Activated CD8-positive, alpha-beta T cell treated with anti-CD3 and anti-CD28 coated beads, Interleukin-2, amount 10 ng/mL, durations not matched to agents 7 days and 5 days (primary cell): Measurements from ENCODE around the gene DNASE1L3. TPM values are rescaled to one million over a fixed set of nuclear protein-coding genes. Genes with fewer than 3 reads are reported as not detected.

Source experiments
- ATAC-seq: fragments of 150-1000 bp; cut with Tn5 transposase; one replicate; pipeline ENCODE4 v1.10.0; 2021; ENCODE audit warnings: moderate library complexity
- CTCF ChIA-PET: fragments of 350-600 bp; sonication (Branson Sonifier 250); formaldehyde crosslinking; loops from one replicate; lab custom pipeline; 2021; ENCODE audit warnings: antibody characterized with exemption; lab: Charles Lee
- POLR2A ChIA-PET: fragments of 350-600 bp; sonication (Branson Sonifier 250); formaldehyde crosslinking; loops from one replicate; lab custom pipeline; 2021; ENCODE audit warnings: antibody characterized with exemption; lab: Charles Lee
- DNase-seq: peaks from one replicate; pipeline ENCODE4 v3.0.0-alpha.2; 2020
- H3K27ac Mint-ChIP-seq: one replicate; pipeline ENCODE4 v1.8.0; 2021; ENCODE audit warnings: mild to moderate bottlenecking, mixed read lengths
- H3K27me3 Mint-ChIP-seq: one replicate; pipeline ENCODE4 v1.8.0; 2021; ENCODE audit warnings: low read depth, mixed read lengths
- H3K36me3 Mint-ChIP-seq: one replicate; pipeline ENCODE4 v1.8.0; 2021; ENCODE audit warnings: low read depth, mixed read lengths
- H3K4me1 Mint-ChIP-seq: one replicate; pipeline ENCODE4 v1.8.0; 2021; ENCODE audit warnings: low read depth, mixed read lengths
- H3K4me3 Mint-ChIP-seq: one replicate; pipeline ENCODE4 v1.8.0; 2021; ENCODE audit warnings: mild to moderate bottlenecking, mixed read lengths
- H3K9me3 Mint-ChIP-seq: one replicate; pipeline ENCODE4 v1.8.0; 2022; ENCODE audit warnings: mixed read lengths; ENCODE audit not compliant: insufficient read depth
- total RNA-seq, 2 experiments: library from RNA; stranded (reverse); gene quantifications; one replicate each; pipeline ENCODE4 v1.2.3, GENCODE V29; 2021

Gene DNASE1L3
- total RNA-seq, 2 experiments from 2014 or later, result not detected

DNA sequence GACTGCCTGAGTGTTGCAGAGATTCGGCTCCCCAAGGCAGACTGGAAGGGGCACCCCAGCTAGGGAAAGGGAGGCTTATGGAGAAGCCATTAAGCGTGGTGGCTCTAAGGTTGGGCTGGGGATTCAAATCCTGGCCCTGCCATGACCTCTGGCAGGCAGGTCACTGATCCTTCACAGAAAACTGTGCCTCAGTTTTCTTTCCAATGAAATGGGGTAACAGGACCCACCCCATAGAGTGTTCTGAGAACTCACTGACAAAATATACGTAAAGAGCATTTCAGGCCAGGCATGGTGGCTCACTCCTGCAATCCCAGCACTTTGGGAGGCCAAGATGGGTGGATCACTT lies 34.6 kb downstream of the DNASE1L3 start:
- CTCF ChIA-PET, result interaction anchor here (0.9 to 1.3 kb wide), 2 partner anchors 11 to 168 kb away, joined by 3 to 4 read pairs; no protein-coding TSS in a partner anchor
- Mint-ChIP-seq H3K4me1 (peaks cover 20% of the 10 kb centered on the region), H3K36me3 (no peaks in the 10 kb centered on the region)

DNA sequence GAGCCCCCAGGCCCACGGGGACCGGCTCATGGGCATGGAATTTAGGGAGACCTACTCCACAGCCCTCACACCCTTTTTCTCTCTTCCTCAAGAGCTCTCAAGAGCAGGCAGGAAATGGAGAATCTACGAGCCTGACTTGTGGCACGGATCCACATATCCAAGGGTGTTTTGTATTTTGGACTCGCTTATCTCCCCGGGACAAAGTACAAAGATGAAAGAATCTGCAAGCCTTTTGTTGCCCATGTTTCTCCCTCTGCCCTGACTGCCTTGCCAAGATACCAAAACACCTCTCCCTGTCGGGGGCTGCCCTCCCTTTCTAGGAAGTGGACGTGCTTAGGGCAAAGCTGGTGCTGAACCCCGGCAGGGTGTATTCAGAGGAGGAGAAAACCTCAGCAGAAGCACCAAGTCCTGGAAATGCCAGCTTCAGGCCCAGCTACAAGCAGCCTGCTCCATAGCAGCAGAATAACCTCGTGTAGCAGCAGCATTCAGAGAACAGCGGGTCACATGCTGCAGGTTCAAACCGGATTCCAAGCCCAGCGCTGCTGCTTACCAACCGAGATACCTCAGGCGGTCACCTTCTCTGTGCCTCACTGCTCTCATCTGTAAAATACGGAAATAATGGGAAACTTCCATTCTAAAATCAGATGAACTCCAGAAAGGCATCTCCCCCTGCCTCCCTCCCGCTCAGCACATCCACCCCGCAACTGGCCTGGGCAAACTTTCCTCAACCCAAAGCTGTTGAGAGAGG lies 35.2 kb downstream of the DNASE1L3 start:
- H3K36me3 Mint-ChIP-seq, result no peaks in the 10 kb centered on the region
- no peak overlapping the region for H3K27ac Mint-ChIP-seq
- POLR2A ChIA-PET, result no interaction called here
- no peaks in the 10 kb centered on the region for H3K9me3 Mint-ChIP-seq
- CTCF ChIA-PET, result interaction anchor here (0.9 to 1.3 kb wide), 3 partner anchors 10 to 168 kb away, joined by 3 to 4 read pairs (median 3); partner anchors contain the start of genes HTD2 and RPP14
- H3K4me1 Mint-ChIP-seq, result peaks cover 20% of the 10 kb centered on the region
- H3K4me3 Mint-ChIP-seq, result no peak overlapping the region
- DNase-seq (no peak), ATAC-seq (no peak)
- H3K27me3 Mint-ChIP-seq, result no peaks in the 10 kb centered on the region

More for the DNA sequence above, 34.6 kb downstream of the DNASE1L3 start:
- POLR2A ChIA-PET, result no interaction called here
- ATAC-seq, result no peak
- Mint-ChIP-seq H3K27ac (no peak overlapping the region), H3K27me3 (peaks cover 2% of the 10 kb centered on the region), H3K9me3 (no peaks in the 10 kb centered on the region), H3K4me3 (no peak overlapping the region)
- DNase-seq, result no peak

DNA sequence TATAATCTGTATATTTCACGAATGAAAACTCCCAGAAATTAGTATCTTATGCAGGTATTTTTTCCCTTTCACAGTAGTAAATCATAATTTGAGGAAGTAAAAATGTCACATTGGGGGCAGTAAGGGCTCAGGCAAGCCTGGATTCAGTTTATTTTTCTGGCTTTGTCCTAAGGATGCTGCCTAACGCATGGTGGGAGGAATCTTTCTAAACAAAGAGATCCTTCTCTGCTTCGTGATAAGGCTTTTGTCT lies 35.7 kb downstream of the DNASE1L3 start:
- no peaks in the 10 kb centered on the region for H3K27me3 Mint-ChIP-seq
- DNase-seq (no peak), ATAC-seq (no peak)
- ChIA-PET POLR2A (no interaction called here), CTCF (interaction anchor here (1.0 to 3.4 kb wide), 4 partner anchors 10 to 171 kb away, joined by 3 to 28 read pairs (median 3); partner anchors contain the start of genes FLNB, HTD2 and RPP14)
- H3K4me1 Mint-ChIP-seq, result peaks cover 20% of the 10 kb centered on the region
- H3K27ac Mint-ChIP-seq, result no peak overlapping the region
- no peak overlapping the region for H3K4me3 Mint-ChIP-seq
- H3K9me3 Mint-ChIP-seq, result no peaks in the 10 kb centered on the region
- H3K36me3 Mint-ChIP-seq, result no peaks in the 10 kb centered on the region

DNA sequence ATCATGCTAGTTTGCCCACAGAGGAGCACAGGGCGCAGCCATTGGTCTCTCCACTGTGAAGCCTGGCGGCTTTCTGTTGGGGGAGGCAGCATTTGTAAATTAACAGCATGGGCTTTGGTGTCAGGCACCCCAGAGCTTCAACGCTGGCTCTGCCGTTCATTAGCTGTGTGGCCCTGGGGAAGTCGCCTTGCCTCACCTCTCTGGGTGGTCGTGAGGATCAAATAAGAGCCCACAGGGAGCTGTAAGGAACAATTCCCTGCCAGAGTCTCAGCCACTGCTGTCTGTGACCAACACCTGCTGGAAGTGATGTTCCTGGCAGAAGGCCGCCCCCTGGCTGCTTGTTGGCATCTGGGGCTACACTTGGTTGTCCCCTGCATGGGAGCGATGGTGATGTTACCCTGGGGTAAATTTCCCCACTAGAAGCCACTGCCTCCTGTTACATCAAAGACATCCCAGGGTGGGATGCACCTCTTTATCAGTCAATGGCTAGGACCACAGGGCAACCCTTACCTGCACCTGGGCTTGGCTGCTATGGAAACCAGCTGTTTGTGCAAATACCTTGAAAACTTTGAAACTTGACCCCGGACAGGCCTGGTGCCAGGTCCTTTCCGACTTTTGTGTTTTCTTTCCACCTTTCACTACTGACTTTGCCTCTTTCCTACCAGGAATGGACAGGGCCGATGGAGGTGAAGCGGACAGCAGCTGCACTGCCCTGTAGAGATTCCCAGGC lies 36.9 kb downstream of the DNASE1L3 start:
- H3K36me3 Mint-ChIP-seq, result no peaks in the 10 kb centered on the region
- H3K4me1 Mint-ChIP-seq, result peaks cover 17% of the 10 kb centered on the region
- no peaks in the 10 kb centered on the region for H3K9me3 Mint-ChIP-seq
- H3K4me3 Mint-ChIP-seq, result no peak overlapping the region
- H3K27ac Mint-ChIP-seq, result no peak overlapping the region
- H3K27me3 Mint-ChIP-seq, result no peaks in the 10 kb centered on the region
- ATAC-seq (no peak), DNase-seq (peak; percentile 60)
- POLR2A ChIA-PET, result interaction anchor here (0.6 kb wide), 1 partner anchor 460 kb away, joined by 3 read pairs; no protein-coding TSS in a partner anchor
- CTCF ChIA-PET, result interaction anchor here (0.6 to 3.4 kb wide), 7 partner anchors 43 to 1471 kb away, joined by 3 to 28 read pairs (median 3); partner anchors contain the start of gene FLNB

DNA sequence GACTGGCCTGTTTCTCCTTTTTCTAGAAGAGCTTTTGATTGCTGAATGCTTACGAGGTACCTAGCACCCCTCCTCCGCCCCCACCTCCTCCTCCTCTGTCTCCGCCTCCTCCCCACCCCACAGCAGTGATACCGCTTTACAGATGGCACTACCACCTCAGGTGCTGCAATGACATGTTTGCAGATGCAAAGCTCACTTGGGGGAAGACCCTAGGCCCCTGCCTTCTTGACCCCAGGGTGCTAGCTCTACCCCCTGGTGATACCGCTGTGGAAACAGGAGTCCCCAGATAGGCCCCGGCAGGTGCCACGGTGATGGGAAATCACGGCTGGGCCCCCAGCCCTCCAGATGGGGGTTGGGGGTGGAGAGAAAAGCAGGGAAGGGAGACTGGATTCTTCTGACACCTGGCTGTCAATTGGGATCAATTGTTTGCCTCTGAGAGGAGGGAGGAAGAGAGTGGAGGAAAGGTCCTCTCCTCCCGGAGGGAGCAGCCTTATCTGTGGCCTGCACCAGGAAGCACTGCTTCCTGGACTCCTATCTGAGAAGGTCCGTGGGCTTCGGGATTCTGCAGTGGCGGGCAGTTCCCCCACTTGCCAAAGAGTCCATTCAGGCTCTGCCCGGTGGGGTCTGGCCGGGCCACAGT lies 37.6 kb downstream of the DNASE1L3 start:
- ATAC-seq, result no peak
- Mint-ChIP-seq H3K27ac (no peak overlapping the region), H3K27me3 (no peaks in the 10 kb centered on the region), H3K4me3 (no peak overlapping the region), H3K36me3 (no peaks in the 10 kb centered on the region), H3K4me1 (peaks cover 10% of the 10 kb centered on the region), H3K9me3 (no peaks in the 10 kb centered on the region)
- ChIA-PET POLR2A (interaction anchor here (0.6 kb wide), 1 partner anchor 459 kb away, joined by 3 read pairs; no protein-coding TSS in a partner anchor), CTCF (interaction anchor here (0.6 to 3.4 kb wide), 4 partner anchors 160 to 1471 kb away, joined by 3 to 28 read pairs (median 4); partner anchors contain the start of gene FLNB)
- no peak for DNase-seq

DNA sequence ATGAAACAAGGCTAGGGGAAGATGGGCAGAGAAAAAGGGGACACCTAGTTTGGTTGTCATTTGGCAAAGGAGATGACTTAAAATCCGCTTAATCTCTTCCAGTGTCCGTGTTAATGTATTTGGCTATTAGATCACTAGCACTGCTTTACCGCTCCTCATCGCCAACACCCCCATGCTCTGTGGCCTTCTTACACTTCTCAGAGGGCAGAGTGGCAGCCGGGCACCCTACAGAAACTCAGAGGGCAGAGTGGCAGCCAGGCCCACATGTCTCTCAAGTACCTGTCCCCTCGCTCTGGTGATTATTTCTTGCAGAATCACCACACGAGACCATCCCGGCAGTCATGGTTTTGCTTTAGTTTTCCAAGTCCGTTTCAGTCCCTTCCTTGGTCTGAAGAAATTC lies 39.6 kb downstream of the DNASE1L3 start:
- Mint-ChIP-seq H3K9me3 (no peaks in the 10 kb centered on the region), H3K4me3 (no peak overlapping the region), H3K27ac (no peak overlapping the region), H3K27me3 (no peaks in the 10 kb centered on the region), H3K4me1 (no peaks in the 10 kb centered on the region), H3K36me3 (no peaks in the 10 kb centered on the region)
- DNase-seq, result no peak
- POLR2A ChIA-PET, result no interaction called here
- no peak for ATAC-seq
- CTCF ChIA-PET, result no interaction called here

DNA sequence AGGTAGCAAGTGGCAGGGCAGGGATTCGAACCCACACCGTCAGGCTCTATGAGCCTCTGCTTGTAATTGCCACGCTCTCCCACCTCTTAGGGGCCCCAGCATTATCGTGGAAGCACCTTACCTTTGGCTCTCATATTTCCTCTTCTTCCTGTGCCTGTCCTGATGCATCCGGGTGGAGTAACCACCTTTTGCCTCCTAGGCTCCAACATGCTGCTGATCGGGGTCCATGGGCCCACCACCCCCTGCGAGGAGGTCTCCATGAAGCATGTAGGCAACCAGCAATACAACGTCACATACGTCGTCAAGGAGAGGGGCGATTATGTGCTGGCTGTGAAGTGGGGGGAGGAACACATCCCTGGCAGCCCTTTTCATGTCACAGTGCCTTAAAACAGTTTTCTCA lies 40.4 kb downstream of the DNASE1L3 start:
- POLR2A ChIA-PET, result no interaction called here
- DNase-seq, result no peak
- no peaks in the 10 kb centered on the region for H3K27me3 Mint-ChIP-seq
- no peak overlapping the region for H3K4me3 Mint-ChIP-seq
- no peak for ATAC-seq
- CTCF ChIA-PET, result no interaction called here
- H3K9me3 Mint-ChIP-seq, result no peaks in the 10 kb centered on the region
- H3K27ac Mint-ChIP-seq, result no peak overlapping the region
- H3K4me1 Mint-ChIP-seq, result no peaks in the 10 kb centered on the region
- H3K36me3 Mint-ChIP-seq, result no peaks in the 10 kb centered on the region

DNA sequence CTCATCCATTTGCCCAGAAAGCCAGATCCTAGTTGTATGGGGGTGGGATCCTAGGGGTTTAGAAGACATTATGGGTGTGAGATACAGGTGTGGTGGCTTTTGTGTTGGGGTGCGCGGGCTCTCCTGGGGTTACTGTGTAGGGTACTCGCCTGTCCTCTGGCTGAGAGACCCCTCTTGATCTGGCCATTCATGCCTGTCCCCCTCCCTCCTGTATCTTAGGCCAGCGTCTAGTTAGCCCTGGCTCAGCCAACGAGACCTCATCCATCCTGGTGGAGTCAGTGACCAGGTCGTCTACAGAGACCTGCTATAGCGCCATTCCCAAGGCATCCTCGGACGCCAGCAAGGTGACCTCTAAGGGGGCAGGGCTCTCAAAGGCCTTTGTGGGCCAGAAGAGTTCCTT lies 41.4 kb downstream of the DNASE1L3 start:
- no peaks in the 10 kb centered on the region for H3K4me1 Mint-ChIP-seq
- no peaks in the 10 kb centered on the region for H3K36me3 Mint-ChIP-seq
- H3K9me3 Mint-ChIP-seq, result no peaks in the 10 kb centered on the region
- CTCF ChIA-PET, result no interaction called here
- DNase-seq, result no peak
- POLR2A ChIA-PET, result no interaction called here
- no peak for ATAC-seq
- no peak overlapping the region for H3K4me3 Mint-ChIP-seq
- H3K27ac Mint-ChIP-seq, result no peak overlapping the region
- H3K27me3 Mint-ChIP-seq, result no peaks in the 10 kb centered on the region

DNA sequence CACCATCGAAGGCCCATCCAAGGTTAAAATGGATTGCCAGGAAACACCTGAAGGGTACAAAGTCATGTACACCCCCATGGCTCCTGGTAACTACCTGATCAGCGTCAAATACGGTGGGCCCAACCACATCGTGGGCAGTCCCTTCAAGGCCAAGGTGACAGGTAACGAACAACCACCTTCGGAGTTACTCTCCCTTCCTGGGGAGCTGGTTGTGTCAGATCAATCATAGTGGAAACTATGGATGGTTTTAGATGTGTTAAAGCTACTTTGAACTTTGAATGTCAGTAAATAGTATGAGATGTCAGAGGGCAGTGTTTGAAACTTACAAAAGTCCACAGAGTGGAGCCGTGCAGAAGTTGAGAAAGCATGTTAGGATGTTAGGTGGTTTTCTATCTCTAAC lies 42.3 kb downstream of the DNASE1L3 start:
- no peak for ATAC-seq
- H3K4me1 Mint-ChIP-seq, result no peaks in the 10 kb centered on the region
- no peaks in the 10 kb centered on the region for H3K9me3 Mint-ChIP-seq
- no peaks in the 10 kb centered on the region for H3K27me3 Mint-ChIP-seq
- CTCF ChIA-PET, result interaction anchor here (0.6 to 5.5 kb wide), 9 partner anchors 10 to 160 kb away, joined by 3 to 41 read pairs (median 4); partner anchors contain the start of gene FLNB
- peaks cover 2% of the 10 kb centered on the region for H3K36me3 Mint-ChIP-seq
- no peak overlapping the region for H3K4me3 Mint-ChIP-seq
- DNase-seq, result no peak
- POLR2A ChIA-PET, result no interaction called here
- no peak overlapping the region for H3K27ac Mint-ChIP-seq

DNA sequence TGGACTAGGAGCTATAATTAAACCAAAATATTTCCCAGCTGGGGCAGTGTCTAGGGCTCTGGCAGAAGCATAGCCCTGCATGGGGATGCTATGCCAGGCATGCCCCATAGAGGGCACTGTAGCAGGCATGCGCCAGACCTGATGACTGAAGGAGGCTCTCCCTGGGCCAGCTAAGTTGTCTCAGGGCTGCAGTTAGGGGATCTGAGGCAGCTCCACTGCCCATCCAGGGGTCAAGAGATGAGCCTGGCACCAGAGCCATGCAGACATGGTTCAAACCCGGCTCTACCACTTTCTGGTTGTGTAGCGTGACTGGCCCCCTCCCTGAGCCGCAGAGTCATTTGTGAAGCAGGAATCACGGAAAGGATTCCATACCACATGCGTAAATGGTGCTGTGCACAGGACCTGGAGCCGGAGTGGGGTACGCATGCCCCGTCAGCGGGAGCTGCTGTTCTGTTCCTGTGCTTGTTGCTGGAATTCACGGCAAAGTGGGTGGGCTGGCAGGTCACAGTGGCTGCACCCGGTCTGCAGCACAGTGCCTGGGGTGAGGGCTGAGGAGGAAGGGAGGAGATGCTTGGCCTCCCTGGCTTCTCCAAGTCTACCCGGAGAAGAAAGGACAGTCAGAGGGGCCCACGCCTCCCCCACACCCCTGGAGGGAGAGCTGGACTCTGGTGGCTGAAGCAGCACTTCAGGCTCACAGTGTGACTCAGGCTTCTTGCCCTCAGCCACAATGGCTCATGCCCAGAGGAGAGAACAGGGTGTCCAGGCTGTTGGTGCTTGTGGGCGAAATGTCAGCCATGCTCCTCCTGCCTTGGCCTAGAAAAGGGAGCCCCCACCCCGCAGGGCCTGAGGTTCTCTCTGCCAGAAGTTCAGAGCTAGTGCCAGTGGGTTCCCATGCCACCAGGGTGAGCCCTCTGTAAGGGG lies 43.1 kb downstream of the DNASE1L3 start:
- DNase-seq, result peak; percentile 75
- peak; percentile 78 for ATAC-seq
- H3K4me1 Mint-ChIP-seq, result no peaks in the 10 kb centered on the region
- POLR2A ChIA-PET, result no interaction called here
- no peaks in the 10 kb centered on the region for H3K27me3 Mint-ChIP-seq
- H3K36me3 Mint-ChIP-seq, result peaks cover 2% of the 10 kb centered on the region
- no peak overlapping the region for H3K4me3 Mint-ChIP-seq
- no peaks in the 10 kb centered on the region for H3K9me3 Mint-ChIP-seq
- CTCF ChIA-PET, result interaction anchor here (0.6 to 5.5 kb wide), 30 partner anchors 9 to 409 kb away, joined by 3 to 41 read pairs (median 4); partner anchors contain the start of genes FLNB, HTD2 and RPP14
- H3K27ac Mint-ChIP-seq, result no peak overlapping the region
